Stimulated activated naive CD8-positive, alpha-beta T cell treated with anti-CD3 and anti-CD28 coated beads, Interleukin-15, amount 100 ng/mL, for 72 hours (primary cell): ENCODE results near the gene LHFPL2.

Experiments
- ATAC-seq: fragments of 150-1000 bp; cut with Tn5 transposase; 2 replicates; pipeline ENCODE4 v1.10.0; 2021; ENCODE audit warnings: mild to moderate bottlenecking, moderate library complexity
- DNase-seq, 2 donors: peaks; one replicate each; pipeline ENCODE4 v3.0.0; 2021 to 2022
- H3K27ac Mint-ChIP-seq, 2 donors: one replicate each; pipeline ENCODE4 v1.8.0; 2022; ENCODE audit warnings: mild to moderate bottlenecking in 2 of 2, mixed read lengths in 2 of 2, moderate library complexity in 2 of 2
- H3K27me3 Mint-ChIP-seq: one replicate; pipeline ENCODE4 v1.8.0; 2022; ENCODE audit warnings: mixed read lengths
- H3K4me1 Mint-ChIP-seq: one replicate; pipeline ENCODE4 v1.8.0; 2022; ENCODE audit warnings: mild to moderate bottlenecking, mixed read lengths
- H3K4me3 Mint-ChIP-seq, 2 donors: one replicate each; pipeline ENCODE4 v1.8.0; 2022; ENCODE audit warnings: mild to moderate bottlenecking in 2 of 2, mixed read lengths in 2 of 2, moderate library complexity in 1 of 2
- H3K9me3 Mint-ChIP-seq, 2 donors: one replicate each; pipeline ENCODE4 v1.8.0; 2022; ENCODE audit warnings: mixed read lengths in 2 of 2

Gene LHFPL2

DNA sequence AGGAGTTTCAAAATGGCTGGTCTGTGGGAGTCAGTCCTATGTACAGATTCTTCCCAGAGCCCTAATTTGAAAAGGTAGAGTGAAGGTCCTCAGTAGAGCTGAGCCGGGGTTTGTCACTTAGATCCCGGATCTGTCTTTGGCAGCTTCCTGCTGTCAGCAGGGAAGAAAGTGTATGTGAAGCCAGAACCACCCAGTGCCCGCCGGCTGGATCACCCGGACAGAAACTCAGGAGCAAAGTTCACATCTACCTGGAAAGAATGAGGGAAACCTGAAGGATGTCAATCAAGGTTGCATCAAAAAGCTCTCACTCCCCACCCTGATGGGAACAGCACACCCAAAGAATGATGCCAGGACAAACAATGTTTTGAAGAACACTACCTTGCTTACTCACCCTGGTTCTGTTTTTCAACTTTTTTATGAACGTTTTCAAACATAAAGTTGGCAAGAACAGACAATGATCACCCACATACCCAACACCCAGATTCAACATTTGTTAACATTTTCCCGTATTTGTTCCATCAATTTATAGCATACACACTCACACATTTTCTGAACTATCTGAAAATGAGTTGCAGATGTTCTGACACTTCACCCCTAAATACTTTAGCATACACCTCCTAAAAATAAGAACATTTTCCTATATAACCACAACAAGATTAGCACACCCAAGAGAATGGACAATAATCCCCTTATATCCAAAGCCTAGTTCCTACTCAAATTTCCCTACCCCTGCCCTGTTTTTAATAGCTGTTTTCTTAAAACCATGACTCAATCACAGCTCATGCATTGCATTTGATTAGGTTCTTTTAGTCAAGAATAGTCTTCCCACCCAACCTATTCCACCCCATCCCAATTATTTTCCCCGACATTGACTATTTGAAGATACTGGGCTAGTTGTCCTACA lies 133.9 kb downstream of the LHFPL2 start:
- no peak for DNase-seq
- no peaks in the 10 kb centered on the region for H3K9me3 Mint-ChIP-seq
- ATAC-seq, result no peak
- no peak overlapping the region for H3K27ac Mint-ChIP-seq
- peaks cover 76% of the 10 kb centered on the region for H3K27me3 Mint-ChIP-seq
- no peak overlapping the region for H3K4me3 Mint-ChIP-seq
- H3K4me1 Mint-ChIP-seq, result peaks cover 8% of the 10 kb centered on the region

- H3K27ac Mint-ChIP-seq, result no peak overlapping the region
- peaks cover 16% of the 10 kb centered on the region for H3K4me1 Mint-ChIP-seq
- ATAC-seq (no peak), DNase-seq (no peak)
- H3K9me3 Mint-ChIP-seq, result no peaks in the 10 kb centered on the region
- peaks cover 80% of the 10 kb centered on the region for H3K27me3 Mint-ChIP-seq
- H3K4me3 Mint-ChIP-seq, result no peak overlapping the region
Measured at GRCh38 chr5:78513441-78513840, 135.1 kb downstream of the LHFPL2 start.

DNA sequence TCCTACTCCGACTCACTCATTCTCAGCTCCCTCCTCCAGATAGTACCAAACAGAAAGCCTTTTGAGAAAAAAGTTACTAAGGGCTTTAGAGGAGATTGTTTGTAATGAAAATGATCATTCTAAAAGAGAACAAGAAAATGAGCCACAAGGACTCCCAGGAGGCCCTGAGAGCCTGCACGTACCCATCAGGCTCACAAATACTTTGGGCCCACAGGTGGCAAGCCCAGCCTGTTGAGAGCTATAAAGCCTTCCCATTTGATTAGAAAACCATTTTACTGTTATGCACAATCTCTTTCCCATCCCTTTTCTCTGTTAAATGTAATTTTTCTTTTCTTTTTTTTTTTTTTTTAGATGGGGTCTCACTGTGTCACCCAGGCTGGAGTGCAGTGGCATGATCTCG lies 136.1 kb downstream of the LHFPL2 start:
- Mint-ChIP-seq H3K9me3 (no peaks in the 10 kb centered on the region), H3K27me3 (peaks cover 87% of the 10 kb centered on the region), H3K4me3 (no peak overlapping the region), H3K4me1 (peaks cover 16% of the 10 kb centered on the region), H3K27ac (no peak overlapping the region)
- no peak for ATAC-seq
- no peak for DNase-seq

GRCh38 chr5:78511121-78511906 lies 137.3 kb downstream of the LHFPL2 start:
- H3K4me1 Mint-ChIP-seq, result peaks cover 16% of the 10 kb centered on the region
- no peak overlapping the region for H3K4me3 Mint-ChIP-seq
- H3K27ac Mint-ChIP-seq, result no peak overlapping the region
- DNase-seq, result no peak
- peaks cover 87% of the 10 kb centered on the region for H3K27me3 Mint-ChIP-seq
- no peaks in the 10 kb centered on the region for H3K9me3 Mint-ChIP-seq
- no peak for ATAC-seq

GRCh38 chr5:78509884-78510769 lies 138.4 kb downstream of the LHFPL2 start:
- DNase-seq, result peak; percentile 24 to 29
- ATAC-seq, result peak; percentile 72
- Mint-ChIP-seq H3K4me3 (peak overlapping the region; percentile 75 to 88), H3K27ac (peak overlapping the region in 1 of 2 donors; percentile 54), H3K27me3 (peaks cover 82% of the 10 kb centered on the region), H3K4me1 (peaks cover 16% of the 10 kb centered on the region), H3K9me3 (no peaks in the 10 kb centered on the region)

DNA sequence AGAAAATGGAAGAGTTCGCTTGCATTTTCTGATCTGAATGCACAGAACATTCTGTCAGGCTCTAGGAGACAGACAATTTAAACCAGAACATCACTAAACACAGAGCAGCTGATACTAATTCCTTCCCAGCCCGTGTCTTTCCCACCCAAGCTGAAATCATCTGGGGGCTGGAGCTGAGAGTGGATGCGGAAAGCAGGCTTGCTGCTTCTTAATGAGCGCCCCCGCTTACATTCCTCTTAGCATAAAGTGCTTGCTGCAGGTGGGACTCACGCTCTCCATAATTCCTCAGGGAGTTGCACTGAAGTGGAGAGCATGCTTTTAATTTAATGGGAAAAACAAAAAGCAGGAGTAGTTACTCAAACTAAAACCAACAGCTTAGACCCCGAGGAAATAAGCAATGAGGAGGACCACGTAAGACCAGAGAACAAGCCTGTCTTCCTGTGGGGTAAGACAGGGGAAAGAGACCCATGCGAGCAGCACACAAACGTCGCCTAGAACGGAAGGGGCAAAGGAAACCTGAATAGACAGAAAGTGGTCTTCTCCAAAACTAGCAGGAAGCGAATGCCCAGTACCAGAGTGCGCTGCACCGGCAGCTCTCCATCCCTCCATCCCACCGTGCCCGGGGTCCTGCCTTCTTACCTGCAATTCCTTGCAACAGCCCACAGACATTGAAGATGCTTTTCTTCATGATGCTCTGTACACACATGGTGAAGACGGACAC lies 139.3 kb downstream of the LHFPL2 start:
- peak overlapping the region in 1 of 2 donors; percentile 42 for H3K27ac Mint-ChIP-seq
- H3K27me3 Mint-ChIP-seq, result peaks cover 82% of the 10 kb centered on the region
- no peaks in the 10 kb centered on the region for H3K9me3 Mint-ChIP-seq
- ATAC-seq, result peak; percentile 55
- H3K4me1 Mint-ChIP-seq, result peaks cover 16% of the 10 kb centered on the region
- H3K4me3 Mint-ChIP-seq, result peak overlapping the region; percentile 75 to 88
- peak in 1 of 2 donors; percentile 10 for DNase-seq

DNA sequence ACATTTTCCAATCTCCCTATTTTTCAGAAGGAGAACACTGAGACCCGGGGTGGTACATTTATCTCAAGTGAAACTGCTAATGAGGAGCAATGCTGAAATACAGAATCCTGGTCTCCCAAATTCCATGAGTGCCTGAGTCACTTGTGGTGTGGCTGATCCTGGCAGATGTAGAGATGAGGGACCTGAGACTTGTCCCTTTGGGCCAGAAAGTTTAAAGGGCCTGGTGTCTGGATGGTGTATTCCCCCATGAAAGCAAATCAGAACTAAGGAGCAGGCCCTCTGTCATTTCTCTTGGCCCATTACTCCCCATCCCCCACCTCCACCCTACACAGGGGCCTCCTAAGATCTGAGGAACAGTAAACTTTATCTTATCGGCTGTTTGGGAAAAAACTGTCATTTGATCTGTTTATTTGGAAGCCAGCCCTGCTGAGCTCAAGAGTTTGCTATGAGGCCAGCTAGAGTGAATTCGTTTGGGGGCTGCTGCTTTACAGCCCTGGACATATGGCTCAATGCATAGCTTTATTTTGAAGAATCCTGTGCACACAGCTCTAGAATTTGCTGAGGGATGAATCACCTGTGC lies 140.3 kb downstream of the LHFPL2 start:
- Mint-ChIP-seq H3K4me3 (no peak overlapping the region), H3K27ac (no peak overlapping the region), H3K4me1 (peaks cover 16% of the 10 kb centered on the region), H3K9me3 (no peaks in the 10 kb centered on the region), H3K27me3 (peaks cover 83% of the 10 kb centered on the region)
- no peak for DNase-seq
- ATAC-seq, result no peak

DNA sequence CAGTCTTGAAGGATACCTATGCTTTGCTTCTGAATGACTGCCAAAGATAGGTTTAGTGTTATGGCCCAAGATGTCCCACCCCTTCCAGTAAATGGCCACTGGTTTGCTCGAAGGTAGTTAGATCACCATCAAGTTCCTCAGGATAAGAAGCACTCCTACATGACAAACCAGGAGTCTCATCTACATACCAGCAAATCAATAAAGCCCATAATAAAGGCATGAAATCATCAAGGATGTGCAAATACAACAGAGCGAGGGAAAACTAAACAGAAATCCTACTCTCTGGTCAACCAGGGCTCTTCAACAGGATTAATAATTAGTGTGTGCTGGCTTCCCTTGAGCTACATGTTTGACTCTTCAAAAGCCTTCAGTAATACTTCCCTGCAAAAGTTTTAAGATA lies 141.0 kb downstream of the LHFPL2 start:
- Mint-ChIP-seq H3K4me3 (no peak overlapping the region), H3K27ac (no peak overlapping the region), H3K9me3 (no peaks in the 10 kb centered on the region), H3K27me3 (peaks cover 85% of the 10 kb centered on the region), H3K4me1 (peaks cover 16% of the 10 kb centered on the region)
- ATAC-seq, result no peak
- no peak for DNase-seq

- no peaks in the 10 kb centered on the region for H3K9me3 Mint-ChIP-seq
- DNase-seq, result no peak
- no peak overlapping the region for H3K4me3 Mint-ChIP-seq
- ATAC-seq, result no peak
- H3K27ac Mint-ChIP-seq, result no peak overlapping the region
- peaks cover 16% of the 10 kb centered on the region for H3K4me1 Mint-ChIP-seq
- H3K27me3 Mint-ChIP-seq, result peaks cover 90% of the 10 kb centered on the region
Measured at GRCh38 chr5:78506261-78507024, 142.1 kb downstream of the LHFPL2 start.

DNA sequence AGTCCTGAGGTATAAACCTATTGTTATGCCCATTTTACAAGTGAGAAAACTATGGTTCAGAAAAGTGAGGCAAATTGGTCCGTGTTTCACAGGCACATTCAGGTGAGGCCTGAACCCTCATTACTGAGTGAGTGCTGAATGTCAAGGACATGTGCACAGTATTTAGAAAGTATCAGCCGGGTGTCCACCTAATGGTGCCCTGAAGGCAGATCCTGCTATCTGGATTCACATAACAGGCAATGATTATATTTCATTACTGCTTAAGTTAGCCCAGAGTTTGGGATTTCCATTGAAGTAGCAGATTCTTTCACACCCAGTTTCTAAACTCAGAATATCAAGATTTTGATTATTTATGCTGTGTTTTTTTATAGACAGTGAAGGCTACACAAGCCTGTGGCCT lies 142.7 kb downstream of the LHFPL2 start:
- DNase-seq, result no peak
- H3K4me1 Mint-ChIP-seq, result peaks cover 16% of the 10 kb centered on the region
- H3K27ac Mint-ChIP-seq, result no peak overlapping the region
- H3K27me3 Mint-ChIP-seq, result peaks cover 90% of the 10 kb centered on the region
- ATAC-seq, result no peak
- H3K9me3 Mint-ChIP-seq, result no peaks in the 10 kb centered on the region
- no peak overlapping the region for H3K4me3 Mint-ChIP-seq

GRCh38 chr5:78504704-78505677 lies 143.6 kb downstream of the LHFPL2 start:
- Mint-ChIP-seq H3K4me3 (no peak overlapping the region), H3K9me3 (no peaks in the 10 kb centered on the region), H3K4me1 (peaks cover 10% of the 10 kb centered on the region), H3K27me3 (peaks cover 90% of the 10 kb centered on the region), H3K27ac (no peak overlapping the region)
- DNase-seq (no peak), ATAC-seq (no peak)

DNA sequence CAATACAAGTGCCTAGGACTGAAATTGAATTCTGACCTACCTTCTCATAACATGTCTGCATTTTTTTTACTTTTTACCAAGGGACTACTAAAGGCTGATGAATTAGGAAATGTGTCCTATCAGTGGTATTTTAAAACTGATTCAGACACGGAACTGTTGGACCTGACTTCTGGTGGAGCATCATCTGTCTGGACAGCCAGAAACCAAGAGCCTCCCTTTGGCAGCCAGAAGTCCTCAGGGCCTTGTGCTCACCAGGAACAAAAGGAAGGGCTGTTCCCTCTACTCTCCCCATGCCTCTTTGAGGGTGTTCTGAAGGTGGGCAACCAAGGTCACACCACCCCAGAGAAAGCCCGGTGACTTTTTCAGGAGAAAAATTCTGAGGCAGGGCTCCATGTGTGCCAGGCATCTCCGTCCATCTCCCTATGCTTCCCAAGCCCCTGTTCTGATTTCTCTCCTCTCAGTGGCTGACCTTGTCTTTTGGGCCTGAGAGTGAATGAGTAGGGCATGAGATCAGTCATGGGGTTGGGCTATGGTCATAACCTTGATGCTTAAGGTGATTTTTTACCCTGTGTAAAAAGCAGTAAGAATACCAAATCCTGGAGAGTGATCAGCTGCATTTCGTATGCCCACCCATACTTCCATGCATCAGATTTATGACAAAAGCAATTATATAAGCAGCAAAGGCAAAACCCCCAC lies 144.5 kb downstream of the LHFPL2 start:
- no peaks in the 10 kb centered on the region for H3K9me3 Mint-ChIP-seq
- peaks cover 2% of the 10 kb centered on the region for H3K4me1 Mint-ChIP-seq
- peaks cover 87% of the 10 kb centered on the region for H3K27me3 Mint-ChIP-seq
- no peak overlapping the region for H3K27ac Mint-ChIP-seq
- no peak overlapping the region for H3K4me3 Mint-ChIP-seq
- DNase-seq (no peak), ATAC-seq (no peak)
